C4-2B (cell line): ENCODE measurements around the gene LITAF.

Experiments used
- CTCF ChIP-seq: fragments of 450-650 bp; conservative IDR thresholded peaks from 2 replicates; pipeline ENCODE4 v1.5.1; 2017; ENCODE audit warnings: mild to moderate bottlenecking
- ZFX ChIP-seq: fragments of 450-650 bp; IDR thresholded peaks from 2 replicates; pipeline ENCODE4 v1.6.1; 2017

GRCh38 chr16:11585460-11586377 is 1.0 kb downstream of the LITAF start:
- TF ChIP-seq CTCF (no peak), ZFX (no peak)
